H1 (cell line): Measurements from ENCODE around the gene MAML1. TPM values are rescaled to one million over a fixed set of nuclear protein-coding genes. Genes with fewer than 3 reads are reported as not detected.

Experiments
- CTCF ChIA-PET: fragments of 300-600 bp; sonication (Branson Sonifier 250); formaldehyde crosslinking; loops from one replicate; lab custom pipeline; 2021; ENCODE audit not compliant: partially characterized antibody; lab: Charles Lee
- POLR2A ChIA-PET: fragments of 300-600 bp; sonication (Branson Sonifier 250); formaldehyde crosslinking; loops from one replicate; lab custom pipeline; 2021; ENCODE audit warnings: inconsistent platforms; ENCODE audit not compliant: partially characterized antibody; lab: Charles Lee
- DNase-seq, 2 experiments: peaks; one replicate each; pipeline versions ENCODE4 v3.0.0 to v3.0.0-alpha.2; 2010 to 2022; ENCODE audit warnings: low spot score in 2 of 2, low read depth in 1 of 2, mixed read lengths in 1 of 2
- FAIRE-seq: peaks from 2 replicates; lab custom pipeline; 2011; peaks lifted over from hg19 to GRCh38; lab: Jason Lieb, UNC
- H2AFZ ChIP-seq: 2 replicates; pipeline ENCODE4 v1.8.1; 2012; ENCODE audit warnings: low read length, inconsistent platforms
- H2AK5ac ChIP-seq: 2 replicates; pipeline ENCODE4 v1.6.1; 2013; ENCODE audit warnings: low read depth, low read length
- H2BK120ac ChIP-seq: replicated peaks from 2 replicates; pipeline ENCODE3; 2013; ENCODE audit warnings: low read depth, low read length, inconsistent platforms
- H2BK12ac ChIP-seq: 2 replicates; pipeline ENCODE4 v1.6.1; 2013; ENCODE audit warnings: low read depth, low read length
- H2BK15ac ChIP-seq: 2 replicates; pipeline ENCODE4 v1.6.1; 2013; ENCODE audit warnings: low read length
- H2BK20ac ChIP-seq: 2 replicates; pipeline ENCODE4 v1.6.1; 2013; ENCODE audit warnings: low read length
- H2BK5ac ChIP-seq: 2 replicates; pipeline ENCODE4 v1.6.1; 2013; ENCODE audit warnings: low read depth, low read length
- H3K14ac ChIP-seq: 2 replicates; pipeline ENCODE4 v1.6.1; 2013; ENCODE audit warnings: inconsistent platforms; ENCODE audit not compliant: insufficient read length
- H3K18ac ChIP-seq: 2 replicates; pipeline ENCODE4 v1.6.1; 2013; ENCODE audit warnings: low read length; ENCODE audit errors: extremely low read depth
- H3K23ac ChIP-seq: 2 replicates; pipeline ENCODE4 v1.6.1; 2013; ENCODE audit warnings: inconsistent platforms; ENCODE audit not compliant: insufficient read length
- H3K23me2 ChIP-seq: 2 replicates; pipeline ENCODE4 v1.6.1; 2013; ENCODE audit warnings: low read depth, low read length
- H3K27ac ChIP-seq: 2 replicates; pipeline ENCODE4 v1.6.1; 2011; ENCODE audit warnings: low read depth, low read length, inconsistent platforms
- H3K27me3 ChIP-seq, 4 experiments: replicated peaks in 1 of 4; 1 replicate in 1 of 4; 2 replicates in 3 of 4; pipeline versions ENCODE4 v1.6.1 to v1.8.1; 2011 to 2013; ENCODE audit warnings: low read length in 3 of 4, mild to moderate bottlenecking in 3 of 4, inconsistent platforms in 2 of 4, mixed read lengths in 2 of 4, moderate library complexity in 1 of 4; ENCODE audit not compliant: control insufficient read depth in 3 of 4, insufficient read depth in 3 of 4; ENCODE audit errors: extremely low read depth in 1 of 4
- H3K36me3 ChIP-seq, 4 experiments: 2 replicates each; pipeline versions ENCODE4 v1.6.1 to v1.8.1; 2011 to 2013; ENCODE audit warnings: mild to moderate bottlenecking in 4 of 4, low read length in 3 of 4, moderate library complexity in 2 of 4, control low read depth in 1 of 4, inconsistent platforms in 1 of 4; ENCODE audit not compliant: insufficient read depth in 4 of 4, control insufficient read depth in 2 of 4
- H3K4ac ChIP-seq: replicated peaks from 2 replicates; pipeline ENCODE3; 2013; ENCODE audit warnings: low read length, low read depth, mixed read lengths, inconsistent platforms; ENCODE audit not compliant: insufficient read length
- H3K4me1 ChIP-seq, 4 experiments: replicated peaks in 1 of 4; 1 replicate in 1 of 4; 2 replicates in 3 of 4; pipeline versions ENCODE4 v1.6.1 to v1.8.1; 2011 to 2013; ENCODE audit warnings: low read length in 3 of 4, inconsistent platforms in 2 of 4, mixed read lengths in 1 of 4; ENCODE audit not compliant: insufficient read depth in 4 of 4, control insufficient read depth in 3 of 4
- H3K4me2 ChIP-seq, 2 experiments: 2 replicates each; pipeline versions ENCODE4 v1.6.1 to v1.8.1; 2011 to 2013; ENCODE audit warnings: low read depth in 2 of 2, low read length in 2 of 2, control low read depth in 1 of 2, inconsistent platforms in 1 of 2, mild to moderate bottlenecking in 1 of 2; ENCODE audit not compliant: insufficient read depth in 1 of 2
- H3K4me3 ChIP-seq, 4 experiments: fragments of 200-600, 300-600 bp in 1 of 4; sonication (generic), shearing (Covaris generic), sonication (Bioruptor Twin) in 1 of 4; 2 replicates each; pipeline versions ENCODE4 v1.5.1 to v1.8.1; 2011 to 2016; ENCODE audit warnings: low read length in 4 of 4, low read depth in 3 of 4, control low read depth in 2 of 4, inconsistent platforms in 2 of 4, mild to moderate bottlenecking in 2 of 4, mixed read lengths in 1 of 4, moderate library complexity in 1 of 4; ENCODE audit not compliant: insufficient read depth in 2 of 4; ENCODE audit errors: extremely low read depth in 1 of 4
- H3K56ac ChIP-seq: replicated peaks from 2 replicates; pipeline ENCODE3; 2013; ENCODE audit warnings: low read depth, mild to moderate bottlenecking, mixed read lengths, low read length, inconsistent platforms; ENCODE audit not compliant: insufficient read length
- H3K79me1 ChIP-seq: 2 replicates; pipeline ENCODE4 v1.6.1; 2013; ENCODE audit warnings: low read depth, low read length, control low read depth
- H3K79me2 ChIP-seq, 2 experiments: 2 replicates each; pipeline versions ENCODE4 v1.6.1 to v1.8.1; 2012 to 2013; ENCODE audit warnings: low read length in 2 of 2, mild to moderate bottlenecking in 2 of 2, inconsistent platforms in 1 of 2; ENCODE audit not compliant: insufficient read depth in 2 of 2, control insufficient read depth in 1 of 2
- H3K9ac ChIP-seq, 4 experiments: replicated peaks in 1 of 4; 1 replicate in 1 of 4; 2 replicates in 3 of 4; pipeline versions ENCODE4 v1.6.1 to v1.8.1; 2011 to 2013; ENCODE audit warnings: low read depth in 3 of 4, low read length in 3 of 4, control low read depth in 2 of 4, mild to moderate bottlenecking in 2 of 4, moderate library complexity in 2 of 4, inconsistent platforms in 1 of 4; ENCODE audit errors: extremely low read depth in 1 of 4
- H3K9me3 ChIP-seq, 2 experiments: 2 replicates each; pipeline versions ENCODE4 v1.6.1 to v1.8.1; 2012 to 2013; ENCODE audit warnings: mild to moderate bottlenecking in 2 of 2, moderate library complexity in 2 of 2, control low read depth in 1 of 2, inconsistent platforms in 1 of 2, low read depth in 1 of 2, low read length in 1 of 2, mixed read lengths in 1 of 2; ENCODE audit not compliant: insufficient read depth in 2 of 2
- H4K20me1 ChIP-seq, 2 experiments: replicated peaks in 1 of 2; 2 replicates each; pipeline versions ENCODE3 to v1.8.1; 2011 to 2013; ENCODE audit warnings: inconsistent platforms in 2 of 2, low read length in 2 of 2, mild to moderate bottlenecking in 1 of 2; ENCODE audit not compliant: insufficient read depth in 2 of 2, control insufficient read depth in 1 of 2
- H4K5ac ChIP-seq: 2 replicates; pipeline ENCODE4 v1.6.1; 2013; ENCODE audit warnings: low read length, low read depth, mixed read lengths, inconsistent platforms; ENCODE audit not compliant: insufficient read length
- H4K8ac ChIP-seq: 2 replicates; pipeline ENCODE4 v1.8.0; 2013; ENCODE audit warnings: mild to moderate bottlenecking, moderate library complexity, low read length, inconsistent platforms; ENCODE audit not compliant: insufficient read depth; ENCODE audit errors: extremely low read depth
- H4K91ac ChIP-seq: replicated peaks from 2 replicates; pipeline ENCODE3; 2013; ENCODE audit warnings: low read length, mixed read lengths, inconsistent platforms; ENCODE audit not compliant: insufficient read length
- CEBPB ChIP-seq: IDR thresholded peaks from 2 replicates; pipeline ENCODE4 v1.6.1; 2012; ENCODE audit warnings: low read depth, low read length
- WGBS, 2 experiments: shearing (Covaris generic) in 1 of 2; methylation state at CpG; one replicate each; pipeline versions ENCODE4 v1.1.6 to v1.1.7; 2013 to 2015; ENCODE audit warnings: low lambda C conversion rate in 2 of 2, mixed read lengths in 2 of 2, inconsistent platforms in 1 of 2, low coverage in 1 of 2, missing lambda C conversion rate in 1 of 2; ENCODE audit not compliant: insufficient replicate concordance in 2 of 2, insufficient coverage in 1 of 2, insufficient read length in 1 of 2; ENCODE audit errors: extremely low coverage in 1 of 2, missing lambda C conversion rate in 1 of 2; 5-methylcytosine and 5-hydroxymethylcytosine counted together
- polyA plus RNA-seq, 7 experiments: library from polyadenylated mRNA; depleted of rRNA in 3 of 7; stranded (reverse) in 5 of 7; unstranded in 2 of 7; fragments of >200 nt in 5 of 7; fragments of 200-250 nt in 2 of 7; gene quantifications; 1 replicate in 5 of 7; 2 replicates in 1 of 7; 4 replicates in 1 of 7; pipeline versions ENCODE4 v1.2.1 to v1.2.3, GENCODE V29; 2011 to 2013; ENCODE audit warnings: missing spikeins in 2 of 7, mixed read lengths in 2 of 7
- total RNA-seq: library from RNA; stranded (reverse); fragmentation: NEBNext Ultra II Directional; extraction: Animal tissue kit (Norgen Biotek cat#: 25700); gene quantifications from 2 replicates; pipeline ENCODE4 v1.2.1, GENCODE V29; 2021
- TF ChIP-seq, protein P1 (sequence below): IDR thresholded peaks from 2 replicates; pipeline ENCODE4 v1.6.1; 2012; ENCODE audit warnings: inconsistent platforms

MAML1 gene
- total and polyA plus RNA-seq, 2 of the 8 experiments (the other 6 are each of a cell fraction or from before 2014, with no cell fraction given), result 17.1 to 41.9 TPM

DNA sequence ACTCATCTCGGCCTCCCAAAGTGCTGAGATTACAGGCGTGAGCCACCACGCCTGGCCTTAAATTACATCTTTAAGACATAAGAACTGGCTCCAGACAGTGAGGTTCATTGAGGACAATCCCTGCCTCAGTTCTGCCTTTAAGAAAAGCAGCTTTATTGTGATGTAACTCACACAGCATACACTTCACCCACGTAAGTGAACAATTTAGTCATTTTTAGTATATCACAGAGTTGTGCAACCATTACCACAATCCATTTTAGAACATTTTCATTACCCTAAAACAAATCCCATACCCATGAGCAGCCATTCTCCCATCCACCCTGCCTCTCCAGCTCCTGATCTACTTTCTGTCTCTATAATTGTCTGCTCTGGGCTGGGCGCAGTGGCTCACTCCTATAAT, 37.2 kb downstream of the MAML1 start:
- no peak overlapping the region for H2AFZ ChIP-seq
- H3K4me1 ChIP-seq, result 0 out of 7 replicates have a peak, but pooled peaks cover 0 to 2% (median 0%) of the 10 kb centered on the region in 4 experiments
- no peak overlapping the region for H2BK12ac ChIP-seq
- no peak overlapping the region for H3K56ac ChIP-seq
- FAIRE-seq (no peak), DNase-seq (no peak)
- no peak overlapping the region for H2BK15ac ChIP-seq
- no peak overlapping the region for H3K18ac ChIP-seq
- no peak overlapping the region for H4K91ac ChIP-seq
- ChIA-PET CTCF (interaction anchor here (0.6 to 6.0 kb wide), 6 partner anchors 10 to 41 kb away, joined by 4 to 53 read pairs (median 7); partner anchors contain the start of gene LTC4S), POLR2A (interaction anchor here (2.3 kb wide), 1 partner anchor 11 kb away, joined by 8 read pairs; no protein-coding TSS in a partner anchor)
- H3K79me2 ChIP-seq, result peaks cover 0 to 33% of the 10 kb centered on the region in 2 experiments; a peak in 2 of 4 replicates
- no peaks in the 10 kb centered on the region for H3K27me3 ChIP-seq
- no peak overlapping the region for H3K9ac ChIP-seq
- H2BK20ac ChIP-seq, result no peak overlapping the region
- no peak overlapping the region for H3K4me3 ChIP-seq
- H2BK120ac ChIP-seq, result no peak overlapping the region
- H3K9me3 ChIP-seq, result no peaks in the 10 kb centered on the region
- no peaks in the 10 kb centered on the region for H3K23me2 ChIP-seq
- WGBS, 2 experiments, result 98% methylated on average over 5 of the region's 5 CpGs; no CpG with 5 or more reads in 1 of the 2 experiments
- H4K8ac ChIP-seq, result no peak overlapping the region
- peaks cover 4% of the 10 kb centered on the region for H3K79me1 ChIP-seq
- H2AK5ac ChIP-seq, result no peak overlapping the region
- peaks cover 2 to 20% of the 10 kb centered on the region in 2 experiments for H4K20me1 ChIP-seq
- peak; percentile 47; the same call in 1 of the 2 replicates for TF ChIP-seq CEBPB
- TF ChIP-seq, protein P1, sequence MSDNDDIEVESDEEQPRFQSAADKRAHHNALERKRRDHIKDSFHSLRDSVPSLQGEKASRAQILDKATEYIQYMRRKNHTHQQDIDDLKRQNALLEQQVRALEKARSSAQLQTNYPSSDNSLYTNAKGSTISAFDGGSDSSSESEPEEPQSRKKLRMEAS, result no peak
- H2BK5ac ChIP-seq, result no peak overlapping the region
- H4K5ac ChIP-seq, result no peak overlapping the region
- H3K27ac ChIP-seq, result no peak overlapping the region
- H3K4me2 ChIP-seq, result no peak overlapping the region
- no peak overlapping the region for H3K14ac ChIP-seq
- H3K36me3 ChIP-seq, result peaks cover 29 to 74% (median 58%) of the 10 kb centered on the region in 4 experiments
- H3K4ac ChIP-seq, result no peak overlapping the region
- H3K23ac ChIP-seq, result no peak overlapping the region
